Islet of Langerhans (tissue), 1 donor: ENCODE data around the gene HSPA4L.
A peak's percentile ranks its signal among the peaks of the same experiment; 100 is the strongest.

ENCODE experiments used
- FAIRE-seq: peaks from one replicate; lab custom pipeline; 2011; peaks lifted over from hg19 to GRCh38; lab: Jason Lieb, UNC

HSPA4L gene

DNA sequence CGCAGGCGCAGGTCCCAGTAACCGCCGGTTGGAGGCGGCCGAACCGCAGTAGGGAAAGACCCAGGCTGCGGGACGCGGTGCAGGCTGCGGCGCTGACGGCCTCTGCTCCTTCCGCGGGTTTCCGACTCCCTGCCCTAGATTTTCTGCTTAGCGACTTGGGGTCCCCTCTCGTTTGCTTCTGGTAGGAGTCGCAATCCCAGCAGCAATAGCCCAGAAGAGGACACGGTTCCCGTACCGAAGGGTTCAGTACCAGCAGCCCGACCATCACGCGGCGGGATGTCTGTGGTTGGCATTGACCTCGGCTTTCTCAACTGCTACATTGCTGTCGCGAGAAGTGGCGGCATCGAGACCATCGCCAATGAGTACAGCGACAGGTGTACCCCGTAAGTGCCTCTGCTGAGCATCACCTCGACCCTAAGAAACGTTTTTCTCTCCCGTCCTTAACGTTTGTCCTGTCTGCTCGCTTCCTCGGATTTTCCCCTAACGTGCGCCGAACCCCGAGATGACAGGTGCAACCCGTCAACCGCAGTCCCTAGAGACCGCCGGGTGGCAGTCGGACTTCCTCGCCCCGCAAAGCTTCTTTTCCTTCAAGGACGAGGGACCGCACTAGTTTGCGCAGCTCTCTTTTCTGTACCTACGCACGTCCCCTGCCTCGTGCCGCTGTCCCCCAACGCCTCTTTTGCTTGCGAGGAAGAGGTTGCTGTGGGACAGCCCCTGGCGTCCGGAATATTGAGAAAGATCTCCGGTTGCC, at the start of gene HSPA4L:
TSS of gene HSPA4L (plus strand) at position 48 of the 751 bp plus-strand sequence. CDS start at position 277, 229 bp downstream.
- no peak for FAIRE-seq

DNA sequence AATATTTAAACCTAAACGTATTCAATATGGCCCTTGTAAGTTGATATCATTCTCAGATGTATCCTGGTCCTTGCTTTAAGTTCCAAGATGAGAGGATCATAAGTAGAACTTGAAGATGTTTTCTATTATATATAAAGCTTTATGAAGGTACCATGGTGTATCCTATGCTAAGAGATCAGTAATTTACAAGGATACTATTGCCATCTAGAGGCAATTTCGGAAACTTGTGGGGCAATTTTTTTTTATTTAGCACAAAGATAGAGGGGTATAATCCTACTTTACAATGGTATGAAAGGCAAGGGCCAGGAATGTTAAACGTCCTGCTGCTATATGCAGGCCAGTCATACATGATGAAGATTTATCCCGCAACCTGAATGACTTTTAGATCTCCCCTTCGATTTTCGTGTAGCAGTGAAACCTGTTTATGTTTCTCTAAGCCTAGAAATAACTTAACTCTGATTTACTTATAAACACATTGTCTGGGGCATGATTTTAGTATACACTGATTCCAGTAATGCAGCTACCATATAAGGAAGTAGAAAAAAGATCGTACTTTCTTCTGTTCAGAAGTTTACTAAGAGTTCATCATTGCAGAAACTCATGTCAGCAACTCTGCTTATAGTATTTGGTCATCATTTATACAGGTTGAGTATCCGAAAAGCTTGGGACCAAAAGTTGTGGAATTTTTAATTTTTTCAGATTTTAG, 49.3 kb upstream of the HSPA4L start:
- FAIRE-seq: peak; percentile 94

DNA sequence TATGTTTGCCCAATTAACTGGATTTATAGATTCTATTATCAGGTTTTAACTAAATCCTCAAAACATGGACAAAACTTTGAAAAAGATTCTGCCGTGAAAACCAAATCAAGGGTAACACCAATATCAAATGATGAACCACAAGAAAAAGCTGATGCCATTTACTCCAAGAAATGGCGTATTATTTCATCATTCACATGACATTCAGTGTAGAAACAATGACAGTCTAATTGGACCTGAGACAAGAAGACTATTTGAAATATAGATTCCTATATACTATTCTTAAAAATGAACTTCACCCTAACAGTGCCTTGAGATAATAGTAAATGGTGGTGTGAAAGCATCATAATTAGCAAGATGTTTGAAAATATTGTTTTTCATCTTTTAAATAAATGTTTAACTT, 47.1 kb upstream of the HSPA4L start:
- no peak for FAIRE-seq

DNA sequence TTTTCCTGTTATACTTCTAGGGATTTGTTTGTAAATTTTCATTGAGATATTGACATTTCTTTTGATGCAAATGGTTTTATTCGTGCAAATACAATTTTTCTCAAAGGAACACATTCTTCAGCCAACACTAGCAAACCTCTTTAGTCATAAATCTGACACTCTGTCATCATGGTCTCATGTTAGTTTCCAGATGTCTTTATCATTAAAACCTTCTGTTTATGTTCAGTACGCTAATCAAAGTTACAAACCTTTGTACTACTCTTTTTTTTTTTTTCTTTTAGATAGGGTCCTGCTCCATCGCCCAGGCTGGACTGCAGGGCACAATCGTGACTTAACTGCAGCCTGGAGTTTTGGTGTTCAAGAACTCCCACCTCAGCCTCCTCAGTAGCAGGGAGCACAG, 44.8 kb upstream of the HSPA4L start:
- no peak for FAIRE-seq

DNA sequence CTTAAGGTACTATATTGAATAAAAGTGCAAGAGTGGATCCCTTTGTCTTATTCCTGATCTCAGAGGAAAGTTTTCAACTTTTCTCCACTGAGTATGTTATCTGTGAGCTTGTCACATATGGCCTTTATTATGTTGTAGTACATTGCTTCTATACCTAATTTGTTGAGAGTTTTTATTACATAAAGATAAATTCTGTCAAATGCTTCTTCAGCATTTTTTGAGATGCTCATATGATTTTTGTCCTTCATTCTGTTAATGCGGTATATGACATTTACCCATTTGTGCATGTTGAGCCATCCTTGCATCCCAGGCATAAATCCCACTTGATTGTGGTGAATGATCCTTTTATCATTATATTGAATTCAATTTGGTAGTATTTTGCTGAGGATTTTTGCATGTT, 40.9 kb upstream of the HSPA4L start:
- FAIRE-seq: no peak

DNA sequence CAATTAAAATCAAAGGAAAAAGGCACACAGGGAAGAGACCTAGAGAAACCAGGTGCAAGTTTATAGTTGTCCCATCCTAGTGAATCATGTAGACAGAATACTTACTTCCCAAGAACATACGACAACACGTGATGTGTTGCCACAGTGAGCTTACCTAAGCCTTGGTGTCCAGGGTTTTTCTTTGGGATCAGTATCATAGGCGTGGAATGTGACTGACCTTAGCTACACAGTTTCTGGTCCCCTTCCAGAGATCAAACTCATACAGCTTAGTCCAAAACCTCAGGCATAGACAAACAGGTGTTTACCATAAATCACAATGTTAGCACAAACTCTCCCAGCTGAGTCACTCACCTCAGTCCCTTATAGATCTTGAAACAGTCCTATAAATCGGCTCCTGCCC, 34.2 kb upstream of the HSPA4L start:
- no peak for FAIRE-seq

DNA sequence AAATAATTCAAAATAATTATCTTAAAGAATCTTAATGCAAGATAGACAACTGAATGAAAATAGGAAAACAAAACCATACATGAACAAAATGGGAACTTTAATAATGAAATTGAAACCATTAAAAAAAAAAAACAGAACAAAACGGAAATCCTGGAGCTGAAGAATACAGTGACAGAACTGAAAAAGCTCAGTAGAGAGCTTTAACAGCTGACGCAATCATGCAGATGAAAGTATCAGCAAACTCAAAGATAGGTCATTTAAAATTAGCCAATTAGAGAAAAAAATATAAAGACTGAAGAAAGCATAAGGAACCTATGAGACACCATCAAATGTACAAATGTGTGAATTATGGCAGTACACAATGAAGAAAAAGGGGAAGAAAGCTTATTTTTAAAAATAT, 33.2 kb upstream of the HSPA4L start:
- no peak for FAIRE-seq

DNA sequence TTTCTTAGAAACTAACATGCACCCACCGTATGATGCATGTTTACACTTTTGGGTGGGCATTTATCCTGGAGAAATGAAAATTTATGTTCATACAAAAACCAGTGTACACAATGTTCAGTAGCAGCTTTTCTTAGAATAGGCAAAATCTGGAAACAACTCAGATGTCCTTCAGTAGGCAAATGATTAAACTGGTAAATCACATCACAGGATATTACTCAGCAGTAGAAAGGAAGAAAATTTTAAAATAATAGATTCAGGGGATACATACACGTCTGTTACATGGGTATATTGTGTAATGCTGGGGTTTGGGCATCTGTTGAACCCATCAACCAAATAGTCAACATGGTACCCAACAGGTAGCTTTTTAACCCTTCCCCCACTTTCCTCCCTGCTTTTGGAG, 25.2 kb upstream of the HSPA4L start:
- FAIRE-seq: no peak

DNA sequence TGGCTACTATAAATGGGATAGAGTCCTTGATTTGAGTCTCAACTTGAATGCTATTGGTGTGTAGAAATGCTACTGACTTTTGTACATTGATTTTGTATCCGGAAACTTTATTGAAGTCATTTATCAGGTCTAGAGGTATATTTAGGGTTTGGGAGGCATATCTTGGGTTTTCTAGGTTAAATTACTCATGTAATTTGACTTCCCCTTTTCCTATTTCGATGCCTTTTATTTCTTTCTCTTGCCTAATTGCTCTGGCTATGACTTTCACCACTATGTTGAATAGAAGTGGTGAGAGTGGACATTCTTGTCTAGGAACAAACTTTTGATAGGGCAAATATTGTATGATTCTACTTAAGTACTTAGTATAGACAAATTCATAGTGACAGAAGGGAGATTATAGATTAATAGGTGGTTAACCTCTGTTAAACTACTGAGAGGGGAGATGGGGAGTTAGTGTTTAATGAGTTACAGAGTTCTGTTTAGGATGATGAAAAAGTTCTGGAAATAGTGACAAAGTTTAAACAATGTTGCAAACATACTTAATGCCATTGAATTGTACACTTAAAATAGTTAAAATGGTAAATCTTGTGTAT, 22.8 kb upstream of the HSPA4L start:
- peak; percentile 27 for FAIRE-seq

DNA sequence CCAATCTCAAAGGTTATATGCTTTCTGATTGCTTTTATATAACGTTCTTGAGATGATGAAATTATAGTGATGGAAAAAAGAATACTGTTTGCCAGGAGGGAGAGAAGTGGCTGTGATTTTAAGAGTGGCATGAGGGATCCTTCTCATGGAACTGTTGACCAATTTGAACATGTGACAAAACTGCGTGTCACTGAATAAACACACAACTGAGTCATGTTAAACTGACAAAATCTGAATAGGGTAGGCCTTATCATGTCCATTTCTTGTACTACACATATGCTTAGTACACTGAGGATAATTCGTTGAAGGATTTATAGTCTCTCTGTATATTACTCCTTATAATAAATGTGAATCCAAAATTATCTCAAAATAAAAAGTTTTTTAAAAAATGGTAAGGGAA, 22.2 kb upstream of the HSPA4L start:
- FAIRE-seq: no peak

DNA sequence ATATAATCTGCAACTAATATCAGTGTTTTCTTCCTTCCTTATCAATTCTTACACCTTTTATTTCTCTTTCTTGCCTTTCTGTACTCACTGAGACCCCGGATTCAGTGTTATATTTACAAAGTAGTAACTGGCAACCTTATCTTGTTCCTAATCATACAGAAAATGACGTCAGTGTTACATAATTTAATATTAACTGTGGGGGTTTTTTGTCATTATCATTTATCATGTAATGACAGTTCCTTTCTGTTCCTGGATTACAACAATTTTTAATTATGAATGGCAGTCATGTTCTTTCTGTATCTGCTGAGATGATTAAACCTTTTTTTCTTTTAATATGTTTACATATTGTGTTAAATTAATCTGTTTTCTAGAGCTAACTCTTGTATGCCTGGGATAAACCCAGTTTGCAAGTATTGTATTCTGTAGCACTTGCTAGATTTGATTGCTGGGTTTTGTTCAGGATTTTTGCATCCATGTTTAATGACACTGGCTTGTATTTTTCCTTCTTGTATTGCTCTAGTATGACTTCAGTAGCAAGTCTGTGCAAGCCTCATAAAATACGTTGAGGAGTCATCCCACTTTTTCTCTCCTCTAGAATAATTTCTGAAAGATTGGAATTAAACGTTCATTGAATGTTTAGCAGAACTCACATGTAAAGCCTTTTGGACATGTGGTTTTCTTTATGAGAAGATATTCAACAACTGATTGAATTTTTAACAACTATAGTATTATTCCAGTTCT, 10.4 kb upstream of the HSPA4L start:
- FAIRE-seq: peak; percentile 43

DNA sequence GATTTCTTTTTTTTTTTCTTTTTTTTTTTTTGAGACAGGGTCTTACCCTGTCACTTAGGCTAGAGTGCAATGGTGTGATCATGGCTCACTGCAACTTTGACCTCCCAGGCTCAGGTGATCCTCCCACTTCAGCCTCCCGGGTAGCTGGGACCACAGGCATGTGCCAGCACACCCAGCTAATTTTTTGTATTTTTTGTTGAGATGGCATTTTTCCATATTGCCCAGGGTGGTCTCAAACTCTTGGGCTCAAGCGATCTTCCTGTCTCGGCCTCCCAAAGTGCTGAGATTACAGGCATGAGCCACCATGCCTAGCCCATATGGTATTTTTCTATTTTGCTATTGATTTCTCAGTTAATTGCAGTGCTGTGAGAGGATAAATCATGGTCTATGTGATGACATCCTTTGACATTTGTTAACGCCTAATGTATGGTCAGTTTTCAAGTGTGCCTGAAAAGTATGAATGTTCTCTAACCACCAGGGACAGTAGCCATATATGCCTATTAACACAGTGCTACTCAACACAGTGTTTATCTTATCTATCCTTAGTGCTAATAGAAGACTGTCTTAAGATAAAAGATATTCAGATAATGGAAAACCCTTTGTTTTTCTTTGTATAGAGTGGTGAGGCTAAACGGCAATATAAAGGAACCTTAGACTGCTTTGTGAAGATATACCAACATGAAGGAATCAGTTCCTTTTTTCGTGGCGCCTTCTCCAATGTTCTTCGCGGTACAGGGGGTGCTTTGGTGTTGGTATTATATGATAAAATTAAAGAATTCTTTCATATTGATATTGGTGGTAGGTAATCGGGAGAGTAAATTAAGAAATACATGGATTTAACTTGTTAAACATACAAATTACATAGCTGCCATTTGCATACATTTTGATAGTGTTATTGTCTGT, 9.1 kb upstream of the HSPA4L start:
- no peak for FAIRE-seq

DNA sequence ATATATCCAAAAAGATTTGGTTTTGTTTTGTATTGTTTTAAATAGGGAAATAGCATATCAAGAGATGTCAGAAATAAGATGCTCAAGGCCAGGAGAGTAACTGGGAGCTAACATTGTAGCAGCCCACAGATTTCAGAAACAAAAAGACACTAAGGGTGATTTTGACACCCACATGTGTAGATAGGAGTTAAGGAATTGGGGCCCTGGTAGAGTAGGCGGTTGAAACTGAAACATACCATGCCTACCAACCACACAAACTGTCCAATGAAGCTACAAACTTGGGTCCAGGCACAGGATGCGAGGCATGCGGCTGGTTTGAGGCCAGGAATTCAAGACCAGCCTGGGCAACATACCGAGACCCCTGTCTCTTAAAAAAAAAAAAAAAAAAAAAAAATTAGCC, 6.3 kb upstream of the HSPA4L start:
- FAIRE-seq: no peak

DNA sequence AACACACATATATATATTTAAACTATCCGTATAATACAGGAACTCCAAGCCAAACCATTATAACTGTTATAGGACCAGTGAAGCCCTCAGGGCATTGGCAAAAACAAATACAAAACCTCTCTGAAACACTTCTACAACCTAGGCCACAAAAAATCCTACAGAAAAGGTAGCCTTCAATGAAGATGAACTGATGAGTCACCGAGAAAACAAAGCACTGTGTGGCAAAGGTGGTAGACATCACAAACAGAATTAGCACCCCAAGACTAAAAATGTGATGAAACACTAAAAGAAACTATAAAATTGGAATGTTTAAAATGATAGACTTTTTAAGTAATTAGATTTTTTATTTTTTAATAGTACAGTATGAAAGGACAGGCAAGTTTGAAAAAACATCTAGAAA, 5.5 kb upstream of the HSPA4L start:
- no peak for FAIRE-seq

DNA sequence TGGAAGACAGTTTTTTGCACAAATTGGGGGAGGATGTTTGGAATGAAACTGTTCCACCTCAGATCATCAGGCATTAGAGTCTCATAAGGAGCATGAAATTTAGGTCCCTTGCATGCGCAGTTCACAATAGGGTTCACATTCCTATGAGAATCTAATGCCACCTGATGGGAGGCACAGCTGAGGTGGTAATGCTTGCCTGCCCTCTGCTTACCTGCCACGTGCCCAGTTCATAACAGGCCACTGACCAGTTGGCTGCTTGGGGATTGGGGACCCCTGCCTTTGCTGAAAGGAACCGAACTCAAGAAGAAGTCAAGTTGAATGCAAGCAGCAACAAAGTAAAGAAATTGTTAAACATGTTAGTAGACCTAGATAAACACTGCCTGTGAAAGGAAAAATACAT, 4.6 kb upstream of the HSPA4L start:
- no peak for FAIRE-seq

DNA sequence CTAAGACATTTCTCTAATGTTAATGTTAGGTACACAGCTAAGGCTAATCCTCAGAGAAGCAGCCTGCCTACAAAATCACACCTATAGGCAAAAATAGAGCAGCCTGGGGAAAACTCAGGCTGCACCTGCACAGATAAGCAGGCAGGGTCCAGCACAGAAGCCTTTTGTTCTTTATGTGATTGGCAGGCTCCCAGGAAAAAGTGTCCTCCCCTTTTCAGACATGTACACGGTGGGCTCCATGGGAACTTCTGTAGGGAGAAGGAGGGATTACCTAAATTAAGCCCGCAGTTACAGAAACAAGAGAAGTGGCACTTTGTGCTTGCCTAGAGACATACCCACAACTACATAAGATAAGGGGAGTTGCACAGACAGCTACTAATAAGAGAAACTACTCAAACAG, 4.0 kb upstream of the HSPA4L start:
- no peak for FAIRE-seq

DNA sequence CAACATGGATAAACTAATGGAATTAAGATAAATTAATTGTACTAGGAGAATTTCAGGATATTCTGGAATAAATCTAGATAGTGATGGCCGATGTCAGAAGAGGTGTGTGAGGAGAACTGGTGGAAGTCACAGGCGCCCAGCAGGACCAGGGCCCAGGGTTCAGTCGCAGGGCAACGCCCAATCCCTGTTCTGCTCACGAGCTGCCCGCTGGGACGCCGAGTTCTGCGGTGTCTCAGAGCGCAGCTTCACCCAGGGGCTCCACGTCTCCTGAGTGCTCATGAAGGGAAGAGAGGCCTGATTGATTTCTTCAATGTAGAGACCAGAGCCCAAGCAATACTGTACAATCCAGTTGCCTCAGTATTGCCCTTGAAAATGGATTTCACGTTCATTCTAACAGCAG, 1.5 kb upstream of the HSPA4L start:
- FAIRE-seq: no peak

DNA sequence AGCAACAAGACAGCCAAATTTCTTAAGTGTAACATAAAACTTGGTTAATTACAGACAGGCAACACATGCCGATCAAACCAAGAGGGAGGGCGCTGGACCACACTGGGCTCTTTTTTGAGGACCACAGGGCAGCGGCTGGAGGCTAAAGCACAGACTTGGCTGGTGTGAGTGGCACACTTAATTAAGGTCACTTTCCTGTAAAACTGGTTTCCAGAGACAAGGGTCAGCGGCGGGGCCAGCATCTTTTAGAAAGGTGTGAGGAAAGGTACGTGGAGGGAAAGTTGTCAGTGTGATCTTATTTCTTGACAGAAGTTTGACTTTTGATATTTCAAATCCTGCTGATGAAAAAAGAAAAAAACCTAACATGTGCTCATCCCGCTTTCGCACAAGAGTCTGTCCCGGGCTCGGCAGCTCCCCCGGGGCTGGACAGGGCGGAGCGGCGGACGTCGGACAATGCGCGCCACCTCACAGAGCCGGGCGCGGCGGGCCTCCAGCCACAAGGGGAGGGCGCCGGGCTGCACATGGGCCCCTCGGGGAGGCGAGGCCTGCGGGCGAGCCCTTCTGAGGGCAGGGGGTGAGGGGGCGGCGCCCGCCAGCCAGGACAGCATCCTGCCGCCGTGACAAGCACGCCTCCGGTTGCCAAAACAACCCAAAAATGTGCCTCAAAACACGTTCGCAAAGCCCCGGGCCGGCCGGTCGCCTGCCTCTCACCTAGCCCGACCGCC, 660 bp upstream of the HSPA4L start:
- no peak for FAIRE-seq

DNA sequence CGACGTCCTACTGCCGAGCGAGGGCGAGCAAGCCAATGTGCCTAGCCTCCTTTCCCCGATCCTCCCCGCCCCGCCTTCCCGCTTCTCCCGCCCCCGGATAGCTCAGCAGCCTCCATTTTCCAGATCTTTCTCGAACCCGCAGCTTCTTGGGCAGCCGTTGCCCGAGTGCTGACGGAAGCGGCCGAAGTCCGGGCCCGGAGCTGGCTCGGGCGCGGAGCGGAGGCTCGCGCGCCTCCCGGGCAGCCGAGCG, 172 bp upstream of the HSPA4L start:
- FAIRE-seq: no peak

DNA sequence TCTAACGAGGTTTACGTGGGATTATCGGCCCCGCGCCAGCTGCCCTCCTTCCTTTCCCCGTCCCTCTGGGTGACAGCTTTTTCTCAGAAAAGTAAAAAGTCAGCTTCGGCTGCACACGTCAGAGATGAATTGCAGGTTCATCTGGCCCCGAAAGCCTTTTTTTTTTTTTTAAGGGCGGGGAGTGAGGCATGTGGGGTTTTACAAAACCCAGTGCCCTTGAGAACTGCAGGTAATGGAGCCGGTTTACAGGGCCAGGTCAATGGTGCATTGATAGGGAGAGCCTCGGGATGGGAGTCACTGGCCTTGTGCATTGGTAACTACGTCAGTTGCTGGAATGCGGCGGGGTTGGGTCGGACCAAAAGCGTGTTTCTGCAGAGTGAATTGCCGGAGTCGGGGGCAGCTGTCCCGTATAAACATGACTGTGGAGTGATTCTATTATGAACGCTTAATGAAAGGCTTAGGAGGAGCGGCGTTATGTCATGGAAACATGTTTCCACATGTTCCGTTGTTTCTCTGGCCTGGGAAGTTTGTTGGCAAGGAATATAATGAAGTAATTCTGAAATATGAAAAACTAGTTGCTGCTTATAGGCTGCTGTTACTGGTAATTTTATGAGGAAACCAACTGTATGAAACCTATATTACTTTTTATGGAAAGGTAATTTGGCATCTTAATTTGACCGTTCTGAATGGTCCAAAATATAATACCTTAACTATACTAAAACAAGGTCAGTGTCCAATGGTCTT, 1.1 kb downstream of the HSPA4L start:
- FAIRE-seq: no peak
